ENCODE data around the gene CCDC149. TPM values are rescaled to one million over a fixed set of nuclear protein-coding genes. Genes with fewer than 3 reads are reported as not detected.

Gene CCDC149
- total and polyA plus RNA-seq, 2 of the 8 experiments (the other 6 are each of a cell fraction or from before 2014, with no cell fraction given) = 2.2 to 5.6 TPM

DNA sequence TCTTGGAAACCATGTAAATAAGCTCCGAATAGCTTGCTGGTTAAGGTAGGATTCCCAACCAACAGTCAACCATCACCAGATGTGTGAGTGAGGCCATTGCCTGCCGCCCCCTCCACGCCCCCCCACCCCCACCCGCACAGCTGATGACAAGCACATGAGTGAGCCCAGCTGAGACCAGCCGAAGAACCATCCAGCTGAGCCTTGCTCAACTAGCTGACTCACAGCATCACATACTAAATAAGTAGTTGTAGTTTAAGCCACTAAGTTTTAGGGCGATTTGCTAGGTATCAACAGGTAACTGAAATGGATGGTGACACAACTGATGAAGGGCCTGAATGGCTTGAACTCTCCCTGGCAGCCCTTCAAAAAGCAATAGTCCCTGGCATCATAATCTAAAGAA is 1.6 kb upstream of the CCDC149 start:
- 86% methylated on average over 6 of the region's 6 CpGs; no CpG with 5 or more reads in 1 of the 2 experiments for WGBS, 2 experiments (ENCODE audit: extremely low coverage in 1 of 2, insufficient coverage in 1 of 2, insufficient read length in 1 of 2, insufficient replicate concordance in 2 of 2, low coverage in 1 of 2, low lambda C conversion rate in 2 of 2, missing lambda C conversion rate in 1 of 2)

More for the DNA sequence above, 1.6 kb upstream of the CCDC149 start:
- Histone ChIP-seq H3K4me1 (replicated peaks in 1 of 4; ENCODE audit: control insufficient read depth in 3 of 4, insufficient read depth in 4 of 4, low read length in 3 of 4) (peaks cover 7 to 14% (median 11%) of the 10 kb centered on the region in 4 experiments), H3K4me3 (ENCODE audit: extremely low read depth in 1 of 4, insufficient read depth in 2 of 4, low read depth in 3 of 4, low read length in 4 of 4) (no peak overlapping the region), H3K79me1 (ENCODE audit: low read depth, low read length) (no peaks in the 10 kb centered on the region), H3K23me2 (ENCODE audit: low read depth, low read length) (peaks cover 2% of the 10 kb centered on the region; the same call in 1 of the 2 replicates), H2BK12ac (ENCODE audit: low read depth, low read length) (no peak overlapping the region), H3K9ac (replicated peaks in 1 of 4; ENCODE audit: extremely low read depth in 1 of 4, low read depth in 3 of 4, low read length in 3 of 4) (no peak overlapping the region), H4K91ac (replicated peaks; ENCODE audit: insufficient read length, low read length) (no peak overlapping the region), H2BK5ac (ENCODE audit: low read depth, low read length) (no peak overlapping the region), H4K20me1 (replicated peaks in 1 of 2; ENCODE audit: control insufficient read depth in 1 of 2, insufficient read depth in 2 of 2, low read length in 2 of 2) (no peaks in the 10 kb centered on the region), H4K8ac (ENCODE audit: extremely low read depth, insufficient read depth, low read length) (no peak overlapping the region), H3K4me2 (ENCODE audit: insufficient read depth in 1 of 2, low read depth in 2 of 2, low read length in 2 of 2) (no peak overlapping the region), H2BK15ac (ENCODE audit: low read length) (no peak overlapping the region), H3K27ac (ENCODE audit: low read depth, low read length) (no peak overlapping the region), H4K5ac (ENCODE audit: insufficient read length, low read depth, low read length) (no peak overlapping the region), H3K27me3 (replicated peaks in 1 of 4; ENCODE audit: control insufficient read depth in 3 of 4, extremely low read depth in 1 of 4, insufficient read depth in 3 of 4, low read length in 3 of 4) (peaks cover 0 to 17% (median 6%) of the 10 kb centered on the region in 4 experiments; a peak in 5 of 7 replicates), H3K4ac (replicated peaks; ENCODE audit: insufficient read length, low read depth, low read length) (no peak overlapping the region), H2AK5ac (ENCODE audit: low read depth, low read length) (no peak overlapping the region), H2BK120ac (replicated peaks; ENCODE audit: low read depth, low read length) (no peak overlapping the region), H3K18ac (ENCODE audit: extremely low read depth, low read length) (no peak overlapping the region), H3K14ac (ENCODE audit: insufficient read length) (no peak overlapping the region), H2BK20ac (ENCODE audit: low read length) (no peak overlapping the region), H3K36me3 (ENCODE audit: control insufficient read depth in 2 of 4, insufficient read depth in 4 of 4, low read length in 3 of 4) (peaks cover 0 to 11% (median 5%) of the 10 kb centered on the region in 4 experiments; a peak in 5 of 8 replicates), H3K79me2 (ENCODE audit: control insufficient read depth in 1 of 2, insufficient read depth in 2 of 2, low read length in 2 of 2) (no peaks in the 10 kb centered on the region), H3K23ac (ENCODE audit: insufficient read length) (no peak overlapping the region), H3K9me3 (ENCODE audit: insufficient read depth in 2 of 2, low read depth in 1 of 2, low read length in 1 of 2) (peaks cover 9 to 13% of the 10 kb centered on the region in 2 experiments; a peak in 2 of 4 replicates), H2AFZ (ENCODE audit: low read length) (no peak overlapping the region), H3K56ac (replicated peaks; ENCODE audit: insufficient read length, low read depth, low read length) (no peak overlapping the region)
- CTCF ChIA-PET (ENCODE audit: partially characterized antibody) = interaction anchor here (0.7 to 3.4 kb wide), 14 partner anchors 10 to 439 kb away, joined by 3 to 17 read pairs (median 4); partner anchors contain the start of gene SOD3
- FAIRE-seq = no peak
- DNase-seq (ENCODE audit: low read depth in 1 of 2, low spot score in 2 of 2) = no peak
- TF ChIP-seq EGR1 (IDR thresholded peaks at IDR 0.05; ENCODE audit: borderline replicate concordance, low read depth, low read length) = no peak
- no peak for TF ChIP-seq ZNF274 (IDR thresholded peaks at IDR 0.05; ENCODE audit: borderline replicate concordance, extremely low read depth, low read length)
- no peak for TF ChIP-seq SIN3A (conservative IDR thresholded peaks at IDR 0.05 in 1 of 2, IDR thresholded peaks at IDR 0.05 in 1 of 2; ENCODE audit: low read depth in 1 of 2, low read length in 2 of 2)
- TF ChIP-seq CREB1 (IDR thresholded peaks at IDR 0.05) = no peak
- TF ChIP-seq CEBPB (IDR thresholded peaks at IDR 0.05; ENCODE audit: low read depth, low read length) = no peak
- TF ChIP-seq CBX8 (IDR thresholded peaks at IDR 0.05; ENCODE audit: borderline replicate concordance, low read depth, low read length) = no peak
- POLR2A ChIA-PET (ENCODE audit: partially characterized antibody) = no interaction called here
